ENCODE data around the gene CLEC4E. TPM values are rescaled to one million over a fixed set of nuclear protein-coding genes. Genes with fewer than 3 reads are reported as not detected.

CLEC4E gene
- total RNA-seq, 1 experiment from 2014 or later, result not detected

- TF ChIP-seq SP1 (IDR thresholded peaks at IDR 0.05; ENCODE audit: low read depth), result no peak
- TF ChIP-seq MAX (IDR thresholded peaks at IDR 0.05), result no peak
- TF ChIP-seq ZBTB33 (IDR thresholded peaks at IDR 0.05; ENCODE audit: extremely low read depth, insufficient replicate concordance, low read length), result no peak
- Histone ChIP-seq H3K79me2 (ENCODE audit: insufficient read depth, low read length) (no peaks in the 10 kb centered on the region), H3K27me3 (ENCODE audit: insufficient read depth, low read length) (peaks cover 80% of the 10 kb centered on the region), H3K4me2 (ENCODE audit: low read length) (no peak overlapping the region), H2AFZ (ENCODE audit: low read depth, low read length, poor library complexity, severe bottlenecking) (no peak overlapping the region), H4K20me1 (ENCODE audit: insufficient read depth) (no peaks in the 10 kb centered on the region), H3K9me3 (ENCODE audit: control insufficient read depth in 1 of 2, insufficient read depth in 1 of 2, low read depth in 1 of 2, low read length in 2 of 2) (no peaks in the 10 kb centered on the region), H3K27ac (ENCODE audit: low read depth, low read length) (no peak overlapping the region), H3K36me3 (ENCODE audit: control insufficient read depth in 1 of 2, insufficient read depth in 2 of 2, low read length in 2 of 2) (no peaks in the 10 kb centered on the region), H3K9ac (ENCODE audit: low read length) (no peak overlapping the region), H3K4me3 (replicated peaks in 1 of 2; ENCODE audit: low read depth in 1 of 2, low read length in 2 of 2) (no peak overlapping the region), H3K4me1 (ENCODE audit: control insufficient read depth in 1 of 2, insufficient read depth in 2 of 2, low read length in 2 of 2) (no peaks in the 10 kb centered on the region), H3K9me2 (ENCODE audit: insufficient read depth) (no peaks in the 10 kb centered on the region)
- RAD21 ChIA-PET (ENCODE audit: low non-redundant PET in 1 of 2, low total read pairs in 2 of 2, uncharacterized antibody in 2 of 2, unreplicated experiment in 2 of 2), result interaction anchor here in 1 of 2 experiments (0.9 kb wide), 1 partner anchor 8 kb away, joined by 3 read pairs; no protein-coding TSS in a partner anchor
- CTCF ChIA-PET, result no interaction called here
- POLR2A ChIA-PET, result no interaction called here
- no TSS peak for BruUV-seq (replicated peaks)
- intact Hi-C loops (cut with micrococcal nuclease), result no loop called here
- ATAC-seq (no peak), DNase-seq (ENCODE audit: low read depth, low spot score) (no peak)
Observed at GRCh38 chr12:8493084-8493483, 47.6 kb downstream of the CLEC4E start.

GRCh38 chr12:8491646-8492530, 48.8 kb downstream of the CLEC4E start:
- Histone ChIP-seq H3K9me2 (ENCODE audit: insufficient read depth) (no peaks in the 10 kb centered on the region), H2AFZ (ENCODE audit: low read depth, low read length, poor library complexity, severe bottlenecking) (no peak overlapping the region), H3K4me2 (ENCODE audit: low read length) (no peak overlapping the region), H3K9ac (ENCODE audit: low read length) (no peak overlapping the region), H3K27me3 (ENCODE audit: insufficient read depth, low read length) (peaks cover 70% of the 10 kb centered on the region), H3K9me3 (ENCODE audit: control insufficient read depth in 1 of 2, insufficient read depth in 1 of 2, low read depth in 1 of 2, low read length in 2 of 2) (no peaks in the 10 kb centered on the region), H3K36me3 (ENCODE audit: control insufficient read depth in 1 of 2, insufficient read depth in 2 of 2, low read length in 2 of 2) (no peaks in the 10 kb centered on the region), H3K79me2 (ENCODE audit: insufficient read depth, low read length) (no peaks in the 10 kb centered on the region), H3K27ac (ENCODE audit: low read depth, low read length) (no peak overlapping the region), H3K4me3 (replicated peaks in 1 of 2; ENCODE audit: low read depth in 1 of 2, low read length in 2 of 2) (no peak overlapping the region), H3K4me1 (ENCODE audit: control insufficient read depth in 1 of 2, insufficient read depth in 2 of 2, low read length in 2 of 2) (no peaks in the 10 kb centered on the region), H4K20me1 (ENCODE audit: insufficient read depth) (no peaks in the 10 kb centered on the region)
- TF ChIP-seq JUND (IDR thresholded peaks at IDR 0.05), result no peak
- TF ChIP-seq YY1 (IDR thresholded peaks at IDR 0.05; ENCODE audit: extremely low read depth, insufficient replicate concordance, low read depth, low read length), result no peak
- no peak for ATAC-seq
- POLR2A ChIA-PET, result no interaction called here
- intact Hi-C loops (cut with micrococcal nuclease), result no loop called here
- no TSS peak for BruUV-seq (replicated peaks)
- CTCF ChIA-PET, result interaction anchor here (1.2 to 1.5 kb wide), 2 partner anchors 8 to 52 kb away, joined by 4 read pairs; no protein-coding TSS in a partner anchor
- RAD21 ChIA-PET (ENCODE audit: low non-redundant PET in 1 of 2, low total read pairs in 2 of 2, uncharacterized antibody in 2 of 2, unreplicated experiment in 2 of 2), result no interaction called here
- no peak for DNase-seq (ENCODE audit: low read depth, low spot score)

Other genes with a start within 250 kb of the CLEC4E start
- gene CLEC6A, start 84.9 kb downstream of the CLEC4E start, total RNA-seq (2021; ENCODE audit: unreplicated experiment), result not detected
- gene CLEC4D, start 27.4 kb downstream of the CLEC4E start, total RNA-seq (2021; ENCODE audit: unreplicated experiment), result not detected
- not detected for gene AICDA, start 72.0 kb upstream of the CLEC4E start, total RNA-seq (2021; ENCODE audit: unreplicated experiment)
- gene MFAP5, start 121.9 kb upstream of the CLEC4E start, total RNA-seq (2021; ENCODE audit: unreplicated experiment), result not detected
- 0.39 TPM for gene RIMKLB, start 157.1 kb upstream of the CLEC4E start, total RNA-seq (2021; ENCODE audit: unreplicated experiment)

Measured in HCT116 (cell line).